LNCaP clone FGC (cell line): Measurements from ENCODE around the gene LGR6.

ENCODE experiments used
- DNase-seq: peaks from one replicate; pipeline ENCODE4 v3.0.0-alpha.2; 2011; ENCODE audit warnings: low read depth
- H3K4me3 ChIP-seq: 2 replicates; pipeline ENCODE4 v1.5.1; 2011; ENCODE audit warnings: mild to moderate bottlenecking, low read depth, low read length, control low read depth
- CTCF ChIP-seq: IDR thresholded peaks from 2 replicates; pipeline ENCODE4 v1.5.1; 2012; ENCODE audit warnings: mild to moderate bottlenecking; ENCODE audit not compliant: control insufficient read depth, insufficient read depth; ENCODE audit errors: extremely low read depth

LGR6 gene

GRCh38 chr1:202362212-202362611 lies 168.6 kb downstream of the LGR6 start:
- DNase-seq: no peak
- no peak overlapping the region for H3K4me3 ChIP-seq
- TF ChIP-seq CTCF: no peak

- no peak overlapping the region for H3K4me3 ChIP-seq
- TF ChIP-seq CTCF: no peak
- no peak for DNase-seq
Observed at GRCh38 chr1:202365092-202365815, 171.7 kb downstream of the LGR6 start.

GRCh38 chr1:202367271-202367670 lies 173.7 kb downstream of the LGR6 start:
- no peak overlapping the region for H3K4me3 ChIP-seq
- no peak for DNase-seq
- no peak for TF ChIP-seq CTCF
